Muscle of leg (tissue), 11 donors: ENCODE results near the gene SLIT1. TPM values are rescaled to one million over a fixed set of nuclear protein-coding genes. Genes with fewer than 3 reads are reported as not detected.
A peak's percentile ranks its signal among the peaks of the same experiment; 100 is the strongest.
"Not testable (repeated sequence)": the region's sequence is repeated elsewhere in the genome, so short reads cannot be mapped to it uniquely, and the experiment has no call there.

Experiments
- DNase-seq: peaks from one replicate; pipeline ENCODE4 v3.0.0; 2013
- H3K27ac ChIP-seq: one replicate; pipeline ENCODE4 v1.5.1; 2013; ENCODE audit warnings: mild to moderate bottlenecking, low read length, control low read depth
- H3K27me3 ChIP-seq: one replicate; pipeline ENCODE4 v1.6.1; 2013; ENCODE audit warnings: low read length; ENCODE audit not compliant: control insufficient read depth, insufficient read depth
- H3K36me3 ChIP-seq: one replicate; pipeline ENCODE4 v1.6.1; 2013; ENCODE audit warnings: low read length; ENCODE audit not compliant: control insufficient read depth, insufficient read depth
- H3K4me1 ChIP-seq: one replicate; pipeline ENCODE4 v1.6.1; 2013; ENCODE audit warnings: low read length; ENCODE audit not compliant: control insufficient read depth, insufficient read depth
- H3K4me3 ChIP-seq: one replicate; pipeline ENCODE4 v1.5.1; 2013; ENCODE audit warnings: low read length, control low read depth
- H3K9me3 ChIP-seq: replicated peaks from 2 replicates; pipeline ENCODE4 v1.6.1; 2013; ENCODE audit warnings: low read depth, low read length; ENCODE audit not compliant: control insufficient read depth
- WGBS: methylation state at CpG from one replicate; pipeline ENCODE4 v1.1.5; 2013; ENCODE audit warnings: missing lambda C conversion rate; ENCODE audit not compliant: insufficient coverage; 5-methylcytosine and 5-hydroxymethylcytosine counted together
- polyA plus RNA-seq, 8 donors: library from polyadenylated mRNA; unstranded; fragments of 120-200 nt; gene quantifications; one replicate each; pipeline versions ENCODE4 v1.2.1 to v1.2.3, GENCODE V29; 2013; ENCODE audit warnings: inconsistent platforms in 1 of 8, low replicate concordance in 1 of 8; ENCODE audit not compliant: insufficient read length in 8 of 8, insufficient read depth in 1 of 8
- total RNA-seq: library from RNA; stranded (reverse); fragments of 120-200 nt; gene quantifications from one replicate; pipeline ENCODE4 v1.2.4, GENCODE V29; 2013

SLIT1 gene
- total and polyA plus RNA-seq, 9 donors = 0.35 to 1.4 (median 1.1) TPM

DNA sequence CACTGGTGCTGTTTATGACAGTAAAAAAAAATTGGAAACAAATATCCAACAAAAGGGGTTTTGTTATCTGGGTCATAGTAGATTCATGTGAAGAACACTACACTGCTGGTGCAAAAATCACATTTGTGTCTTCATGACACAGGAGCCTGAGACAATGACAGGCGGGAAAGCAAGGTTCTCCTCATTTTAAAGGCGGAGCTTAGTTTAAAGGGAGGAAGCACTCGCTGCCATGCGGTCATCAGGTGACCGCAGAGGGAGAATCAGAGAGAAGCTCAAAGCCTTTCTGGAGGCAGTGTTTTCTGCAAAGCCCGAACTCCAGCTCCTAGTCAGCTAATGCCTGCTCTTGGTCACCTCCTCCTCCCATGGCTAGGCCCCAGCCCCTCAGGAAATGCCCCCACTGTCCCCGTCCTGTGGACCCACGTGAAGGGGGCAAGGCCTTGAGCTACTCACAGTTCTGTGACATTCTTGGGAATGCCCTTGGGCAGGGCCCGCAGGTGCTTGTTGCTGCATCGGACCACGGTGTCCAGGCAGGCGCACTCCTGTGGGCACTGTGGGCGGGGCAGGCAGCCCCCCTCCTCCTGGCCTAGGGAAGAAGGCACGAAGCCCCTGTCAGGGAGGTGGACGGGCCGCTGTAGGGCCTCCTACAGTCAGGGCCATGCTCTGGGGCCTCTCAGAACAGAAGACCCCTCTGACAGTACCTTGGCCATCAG lies 146.1 kb downstream of the SLIT1 start:
- no peak overlapping the region for H3K4me3 ChIP-seq
- 72% methylated on average over 12 of the region's 16 CpGs for WGBS
- H3K27ac ChIP-seq = no peak overlapping the region

DNA sequence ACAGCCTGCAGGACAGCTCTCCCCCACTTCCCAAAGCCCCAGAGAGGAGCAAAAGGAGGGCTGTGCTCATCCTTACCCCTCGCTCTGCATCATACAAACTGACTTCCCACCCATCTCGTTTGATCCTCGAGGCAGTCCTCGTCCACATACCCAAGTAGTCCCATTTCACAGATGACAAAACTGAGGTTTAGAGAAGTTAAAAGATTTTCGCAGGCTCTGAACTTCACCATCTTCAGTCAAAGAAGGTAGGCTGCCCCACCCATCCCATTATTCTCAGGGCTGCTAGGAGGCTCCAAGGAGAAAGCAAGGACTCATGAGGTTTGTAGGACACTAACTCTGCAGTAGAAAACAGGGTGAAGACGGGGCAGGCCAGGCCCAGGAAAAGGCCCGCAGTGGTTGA lies 147.1 kb downstream of the SLIT1 start:
- Histone ChIP-seq H3K4me3 (no peak overlapping the region), H3K9me3 (no peaks in the 10 kb centered on the region), H3K36me3 (no peaks in the 10 kb centered on the region), H3K27me3 (no peaks in the 10 kb centered on the region), H3K4me1 (peaks cover 11% of the 10 kb centered on the region), H3K27ac (no peak overlapping the region)
- no peak for DNase-seq
- 81% methylated on average over 2 of the region's 7 CpGs for WGBS

More for the DNA sequence above, 146.1 kb downstream of the SLIT1 start:
- Histone ChIP-seq H3K4me1 (peaks cover 11% of the 10 kb centered on the region), H3K27me3 (no peaks in the 10 kb centered on the region), H3K9me3 (peaks cover under 1% of the 10 kb centered on the region), H3K36me3 (no peaks in the 10 kb centered on the region)
- DNase-seq = no peak

DNA sequence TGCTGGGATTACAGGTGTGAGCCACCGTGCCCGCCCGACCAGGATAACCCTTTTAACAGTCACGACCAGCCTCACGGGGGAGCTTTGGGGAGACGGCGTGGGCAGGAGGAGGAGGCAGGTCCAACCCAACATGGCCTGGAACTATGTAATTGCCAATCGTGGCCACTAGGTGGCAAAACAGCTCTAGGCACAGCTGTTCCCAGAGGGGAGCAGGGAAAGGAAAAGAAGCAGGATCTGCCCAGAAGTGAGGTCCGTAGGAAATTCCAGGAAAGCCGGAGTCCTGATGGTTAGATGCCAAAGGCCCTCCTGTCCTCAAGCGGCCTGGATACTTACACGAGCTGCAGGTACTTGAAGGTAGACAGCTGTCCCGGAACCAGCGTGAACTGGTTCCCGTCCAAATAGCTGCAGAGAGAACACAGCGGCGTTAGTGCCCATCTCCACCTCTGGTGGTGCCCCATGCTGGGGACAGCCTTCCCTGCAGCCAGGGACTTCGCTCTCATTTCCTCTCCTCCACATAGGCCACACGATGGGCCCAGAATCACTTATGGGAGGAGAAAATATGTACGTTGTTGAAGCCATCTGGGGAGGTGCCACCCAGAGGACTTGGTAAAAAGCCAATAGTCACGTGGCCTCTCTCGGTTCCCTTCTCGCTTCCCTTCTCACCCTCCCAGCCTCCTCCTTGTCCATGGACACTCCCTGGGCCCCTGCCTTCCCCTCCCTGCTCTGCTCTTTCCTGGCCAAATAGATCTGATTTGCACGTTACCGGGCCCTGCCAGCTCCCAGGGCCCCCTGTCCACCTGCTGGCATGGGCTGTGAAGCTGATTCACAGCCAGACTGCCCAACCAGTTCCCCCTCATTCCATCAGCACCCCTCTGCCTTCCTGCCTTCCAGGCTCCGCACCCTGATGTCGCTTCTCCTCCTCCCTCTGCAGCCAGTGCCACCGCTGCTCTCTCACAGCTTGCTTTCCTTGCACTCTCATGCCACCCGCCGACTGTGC lies 148.1 kb downstream of the SLIT1 start:
- WGBS = 26% methylated on average over 24 of the region's 30 CpGs
- Histone ChIP-seq H3K27me3 (no peaks in the 10 kb centered on the region), H3K4me3 (peak overlapping the region; percentile 18), H3K9me3 (no peaks in the 10 kb centered on the region), H3K27ac (no peak overlapping the region), H3K4me1 (peaks cover 11% of the 10 kb centered on the region), H3K36me3 (no peaks in the 10 kb centered on the region)
- DNase-seq = peak; percentile 88

- Histone ChIP-seq H3K27me3 (no peaks in the 10 kb centered on the region), H3K36me3 (no peaks in the 10 kb centered on the region), H3K27ac (no peak overlapping the region), H3K4me3 (no peak overlapping the region), H3K4me1 (peaks cover 11% of the 10 kb centered on the region), H3K9me3 (no peaks in the 10 kb centered on the region)
- no peak for DNase-seq
- 85% methylated on average over 18 of the region's 18 CpGs for WGBS
Measured at GRCh38 chr10:97034958-97035769, 150.6 kb downstream of the SLIT1 start.

DNA sequence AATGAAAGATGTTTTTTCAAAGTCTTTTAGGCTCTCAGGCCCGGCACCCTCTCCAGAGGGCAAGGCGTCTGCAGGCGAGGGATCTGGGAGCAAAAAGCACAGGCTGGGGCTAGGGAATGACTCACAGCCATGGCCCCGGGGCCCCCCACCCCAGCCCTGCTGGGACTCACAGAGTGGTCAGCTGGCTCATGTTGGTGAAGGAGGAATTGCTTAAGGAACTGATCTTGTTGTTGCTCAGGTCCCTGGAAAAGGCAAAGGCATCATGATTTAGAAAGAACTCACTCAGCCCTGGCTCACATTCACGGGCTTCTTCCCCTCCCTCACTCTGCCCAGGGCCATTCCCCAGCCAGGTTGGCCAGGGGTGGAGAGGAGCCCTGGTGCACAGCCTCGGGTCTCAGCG lies 151.5 kb downstream of the SLIT1 start:
- peaks cover 11% of the 10 kb centered on the region for H3K4me1 ChIP-seq
- DNase-seq = no peak
- no peaks in the 10 kb centered on the region for H3K27me3 ChIP-seq
- WGBS = 66% methylated on average over 3 of the region's 7 CpGs
- no peak overlapping the region for H3K27ac ChIP-seq
- no peak overlapping the region for H3K4me3 ChIP-seq
- no peaks in the 10 kb centered on the region for H3K36me3 ChIP-seq
- H3K9me3 ChIP-seq = no peaks in the 10 kb centered on the region

GRCh38 chr10:97033841-97034240 lies 151.9 kb downstream of the SLIT1 start:
- not testable (repeated sequence) for H3K9me3 ChIP-seq, H3K27ac ChIP-seq, H3K27me3 ChIP-seq, DNase-seq, H3K4me3 ChIP-seq, H3K36me3 ChIP-seq
- H3K4me1 ChIP-seq = peaks cover 11% of the 10 kb centered on the region
- WGBS = no CpG with 5 or more reads among the region's 9 CpGs

DNA sequence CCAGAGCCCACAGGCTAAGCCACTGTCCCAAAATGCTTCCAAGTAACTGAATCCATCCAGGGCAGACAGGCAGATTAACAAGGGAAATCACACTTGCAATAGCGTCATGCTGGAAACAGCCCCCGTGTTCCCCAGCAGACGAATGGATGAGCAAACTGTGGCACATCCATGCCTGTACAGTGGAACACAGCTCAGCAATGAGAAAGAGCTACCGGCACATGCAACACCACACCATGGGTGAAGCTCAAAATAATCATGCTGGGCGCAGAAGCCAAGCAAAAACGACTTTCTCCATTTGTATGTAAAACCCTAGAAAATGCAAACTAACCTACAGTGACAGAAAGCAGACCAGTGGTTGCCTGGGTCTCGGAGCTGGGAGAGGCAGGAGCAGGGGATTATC lies 153.1 kb downstream of the SLIT1 start:
- peaks cover 5% of the 10 kb centered on the region for H3K4me1 ChIP-seq
- no peak for DNase-seq
- H3K36me3 ChIP-seq = no peaks in the 10 kb centered on the region
- WGBS = 41% methylated on average over 4 of the region's 7 CpGs
- no peak overlapping the region for H3K4me3 ChIP-seq
- H3K27me3 ChIP-seq = no peaks in the 10 kb centered on the region
- H3K27ac ChIP-seq = no peak overlapping the region
- no peaks in the 10 kb centered on the region for H3K9me3 ChIP-seq

GRCh38 chr10:97031459-97031858 lies 154.3 kb downstream of the SLIT1 start:
- H3K9me3 ChIP-seq = no peaks in the 10 kb centered on the region
- H3K36me3 ChIP-seq = no peaks in the 10 kb centered on the region
- no peak overlapping the region for H3K27ac ChIP-seq
- DNase-seq = no peak
- H3K4me3 ChIP-seq = no peak overlapping the region
- H3K4me1 ChIP-seq = no peaks in the 10 kb centered on the region
- WGBS = 89% methylated on average over 11 of the region's 11 CpGs
- H3K27me3 ChIP-seq = no peaks in the 10 kb centered on the region

DNA sequence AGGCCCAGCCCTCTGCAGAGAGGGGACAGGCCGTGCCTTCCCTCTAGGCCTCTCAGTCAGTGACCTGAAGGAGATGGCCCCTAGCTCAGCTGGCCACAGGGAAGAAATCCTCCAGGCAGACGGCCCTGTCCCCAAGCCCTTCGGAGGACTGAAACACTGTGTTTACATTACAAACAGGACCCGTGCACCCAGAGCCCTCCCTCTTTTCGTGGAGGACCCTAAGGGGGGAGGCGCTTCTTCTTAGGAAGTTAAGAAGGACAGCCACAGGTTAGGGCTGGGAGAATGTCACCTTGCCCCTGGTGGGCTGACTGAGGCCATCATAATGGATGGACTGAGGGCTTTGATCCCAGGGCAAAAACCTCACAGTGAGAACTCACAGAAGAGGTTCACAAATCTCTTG lies 154.9 kb downstream of the SLIT1 start:
- H3K36me3 ChIP-seq = no peaks in the 10 kb centered on the region
- H3K4me3 ChIP-seq = no peak overlapping the region
- WGBS = 29% methylated on average over 1 of the region's 6 CpGs
- no peaks in the 10 kb centered on the region for H3K4me1 ChIP-seq
- no peak for DNase-seq
- H3K27me3 ChIP-seq = no peaks in the 10 kb centered on the region
- H3K27ac ChIP-seq = no peak overlapping the region
- no peaks in the 10 kb centered on the region for H3K9me3 ChIP-seq

DNA sequence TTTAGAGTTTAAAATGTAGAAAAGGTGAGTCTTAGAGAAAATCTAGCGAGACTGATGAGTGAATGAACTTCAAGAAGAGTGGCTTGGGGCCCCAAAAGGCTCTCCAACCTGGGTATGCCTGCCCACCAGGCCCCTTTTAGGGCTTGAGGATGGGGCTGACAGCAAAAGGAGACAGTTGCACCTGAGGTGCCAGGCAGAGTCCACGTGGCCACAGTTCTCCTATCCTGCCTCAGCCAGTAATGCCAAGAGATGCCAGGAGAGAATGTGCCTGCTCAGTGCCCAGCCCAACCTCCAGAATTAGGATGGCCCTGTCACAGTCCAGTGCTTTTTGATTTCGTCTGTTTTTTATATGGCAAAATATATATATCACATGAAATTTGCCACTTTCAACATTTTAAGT lies 156.5 kb downstream of the SLIT1 start:
- H3K27ac ChIP-seq = no peak overlapping the region
- 86% methylated on average over 1 of the region's 3 CpGs for whole genome bisulfite sequencing
- peaks cover under 1% of the 10 kb centered on the region for H3K4me1 ChIP-seq

More for the DNA sequence above, 156.5 kb downstream of the SLIT1 start:
- Histone ChIP-seq H3K36me3 (no peaks in the 10 kb centered on the region), H3K9me3 (no peaks in the 10 kb centered on the region), H3K4me3 (no peak overlapping the region), H3K27me3 (no peaks in the 10 kb centered on the region)
- no peak for DNase-seq
